Mesothelial cell of epicardium (in vitro differentiated cells): ENCODE results near the gene ARPC1B. TPM values are rescaled to one million over a fixed set of nuclear protein-coding genes. Genes with fewer than 3 reads are reported as not detected.
"Not testable (repeated sequence)": the region's sequence is repeated elsewhere in the genome, so short reads cannot be mapped to it uniquely, and the experiment has no call there.

Experiments
- DNase-seq, 2 experiments: peaks; one replicate each; pipeline ENCODE4 v3.0.0; 2021; ENCODE audit warnings: low spot score in 2 of 2; ENCODE audit not compliant: unreplicated experiment in 2 of 2
- H3K27ac Mint-ChIP-seq: 2 replicates; pipeline ENCODE4 v1.8.0; 2021; ENCODE audit warnings: mixed read lengths
- H3K27me3 Mint-ChIP-seq: 2 replicates; pipeline ENCODE4 v1.8.0; 2021; ENCODE audit warnings: low read depth, mixed read lengths
- H3K36me3 Mint-ChIP-seq: 2 replicates; pipeline ENCODE4 v1.8.0; 2021; ENCODE audit warnings: mixed read lengths
- H3K4me1 Mint-ChIP-seq: 2 replicates; pipeline ENCODE4 v1.8.0; 2021; ENCODE audit warnings: mixed read lengths
- H3K4me3 Mint-ChIP-seq: 2 replicates; pipeline ENCODE4 v1.8.0; 2021; ENCODE audit warnings: mild to moderate bottlenecking, moderate library complexity, mixed read lengths
- H3K9me3 Mint-ChIP-seq: 2 replicates; pipeline ENCODE4 v1.8.0; 2021; ENCODE audit warnings: mixed read lengths
- total RNA-seq: library from RNA; stranded (reverse); gene quantifications from 3 replicates; pipeline ENCODE4 v1.2.1, GENCODE V29; 2021
- TF ChIP-seq, protein P1 (sequence below): fragments of 200-600 bp; sonication (generic); IDR thresholded peaks from one replicate; pipeline ENCODE4 v1.5.0; 2021; ENCODE audit warnings: antibody characterized with exemption; ENCODE audit not compliant: unreplicated experiment

ARPC1B gene
- total RNA-seq, 1 donor from 2014 or later = 32.5 TPM

DNA sequence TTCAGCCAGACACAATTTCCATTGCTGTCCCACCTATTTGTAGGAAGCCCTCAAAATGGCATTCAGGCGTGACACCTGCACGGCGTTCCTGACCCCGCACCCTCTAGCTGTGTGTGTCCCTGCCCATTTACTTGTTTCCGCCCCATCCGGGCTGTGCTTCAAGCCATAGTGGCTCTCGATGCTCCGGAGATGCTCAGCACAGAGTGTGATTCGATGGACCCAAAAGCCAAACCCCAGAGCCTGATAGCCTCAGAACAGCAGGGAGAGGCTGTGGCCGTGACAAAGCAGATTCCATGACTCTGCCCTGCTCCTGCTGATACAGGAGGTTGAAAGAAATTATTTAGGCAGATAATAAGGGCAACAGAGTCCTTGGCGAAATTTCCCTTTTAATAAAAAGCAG lies 47.7 kb downstream of the ARPC1B start:
- H3K27me3 Mint-ChIP-seq = no peaks in the 10 kb centered on the region
- H3K4me3 Mint-ChIP-seq = no peak overlapping the region
- DNase-seq = no peak
- TF ChIP-seq, protein P1, sequence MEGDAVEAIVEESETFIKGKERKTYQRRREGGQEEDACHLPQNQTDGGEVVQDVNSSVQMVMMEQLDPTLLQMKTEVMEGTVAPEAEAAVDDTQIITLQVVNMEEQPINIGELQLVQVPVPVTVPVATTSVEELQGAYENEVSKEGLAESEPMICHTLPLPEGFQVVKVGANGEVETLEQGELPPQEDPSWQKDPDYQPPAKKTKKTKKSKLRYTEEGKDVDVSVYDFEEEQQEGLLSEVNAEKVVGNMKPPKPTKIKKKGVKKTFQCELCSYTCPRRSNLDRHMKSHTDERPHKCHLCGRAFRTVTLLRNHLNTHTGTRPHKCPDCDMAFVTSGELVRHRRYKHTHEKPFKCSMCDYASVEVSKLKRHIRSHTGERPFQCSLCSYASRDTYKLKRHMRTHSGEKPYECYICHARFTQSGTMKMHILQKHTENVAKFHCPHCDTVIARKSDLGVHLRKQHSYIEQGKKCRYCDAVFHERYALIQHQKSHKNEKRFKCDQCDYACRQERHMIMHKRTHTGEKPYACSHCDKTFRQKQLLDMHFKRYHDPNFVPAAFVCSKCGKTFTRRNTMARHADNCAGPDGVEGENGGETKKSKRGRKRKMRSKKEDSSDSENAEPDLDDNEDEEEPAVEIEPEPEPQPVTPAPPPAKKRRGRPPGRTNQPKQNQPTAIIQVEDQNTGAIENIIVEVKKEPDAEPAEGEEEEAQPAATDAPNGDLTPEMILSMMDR = no peak
- H3K4me1 Mint-ChIP-seq = no peaks in the 10 kb centered on the region
- H3K9me3 Mint-ChIP-seq = no peaks in the 10 kb centered on the region
- H3K36me3 Mint-ChIP-seq = peaks cover 17% of the 10 kb centered on the region
- no peak overlapping the region for H3K27ac Mint-ChIP-seq

DNA sequence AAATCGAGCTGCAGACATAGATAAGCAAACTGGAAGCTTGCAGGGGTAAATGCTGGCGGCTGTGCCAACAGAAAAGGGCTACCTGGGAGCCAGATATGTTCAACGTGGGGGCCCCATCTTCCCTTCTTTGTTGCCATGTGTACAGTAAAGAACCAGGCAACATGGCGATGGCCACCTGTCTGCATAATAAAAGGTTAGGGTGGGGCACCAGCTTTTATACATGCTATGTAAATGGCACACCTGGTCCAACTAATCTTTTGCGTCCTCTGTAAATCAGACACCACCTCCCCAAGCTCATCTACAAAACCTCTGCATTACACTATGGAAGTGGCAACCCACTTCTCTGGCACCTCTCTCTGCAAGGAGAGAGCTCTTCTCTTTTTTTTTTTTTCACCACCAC lies 48.1 kb downstream of the ARPC1B start:
- Mint-ChIP-seq H3K27me3 (no peaks in the 10 kb centered on the region), H3K27ac (no peak overlapping the region), H3K36me3 (peaks cover 12% of the 10 kb centered on the region), H3K4me3 (no peak overlapping the region), H3K4me1 (no peaks in the 10 kb centered on the region), H3K9me3 (no peaks in the 10 kb centered on the region)
- no peak for DNase-seq
- TF ChIP-seq, protein P1 = no peak

DNA sequence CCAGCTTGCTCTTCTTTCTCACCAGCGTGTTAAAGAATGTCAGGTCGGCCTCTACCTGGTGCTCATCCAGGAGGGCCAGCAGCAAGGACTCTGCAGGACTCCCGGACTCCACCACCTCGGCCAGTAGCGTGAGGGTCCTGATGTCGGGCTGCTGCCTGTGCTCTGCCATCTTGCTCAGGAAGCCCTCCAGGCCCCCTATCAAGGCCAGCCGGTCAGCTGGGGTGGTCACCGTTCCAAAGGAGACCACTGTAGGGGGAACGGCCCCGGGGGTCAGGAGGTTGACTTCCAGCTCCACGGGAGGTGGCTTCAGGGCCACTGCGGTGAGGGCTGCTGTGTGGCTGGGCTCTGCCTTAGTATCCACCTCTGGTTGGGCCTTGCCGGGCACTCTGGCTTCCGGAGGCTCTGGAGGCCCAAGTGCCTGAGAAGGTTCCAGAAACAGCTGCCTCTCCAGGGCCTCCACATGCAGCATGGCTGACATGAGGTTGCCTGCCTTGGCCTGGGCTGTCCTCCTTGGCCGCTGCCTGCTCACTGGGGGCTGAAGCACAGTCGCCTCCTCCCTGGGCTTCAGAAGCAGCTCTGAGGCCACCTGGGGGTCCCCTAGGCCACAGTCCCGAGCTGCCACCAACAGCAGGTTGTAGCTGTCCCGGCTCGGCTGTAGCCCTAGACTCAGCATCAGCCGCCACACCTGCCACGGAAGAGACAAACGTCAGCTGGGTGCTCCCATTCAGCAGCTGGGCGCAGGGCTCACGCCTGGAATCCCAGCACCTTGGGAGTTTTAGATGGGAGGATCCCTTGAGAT lies 50.6 kb downstream of the ARPC1B start:
- no peaks in the 10 kb centered on the region for H3K27me3 Mint-ChIP-seq
- H3K27ac Mint-ChIP-seq = no peak overlapping the region
- no peak for DNase-seq
- H3K36me3 Mint-ChIP-seq = peaks cover 15% of the 10 kb centered on the region
- H3K4me1 Mint-ChIP-seq = no peaks in the 10 kb centered on the region
- TF ChIP-seq, protein P1 = no peak
- H3K4me3 Mint-ChIP-seq = no peak overlapping the region
- no peaks in the 10 kb centered on the region for H3K9me3 Mint-ChIP-seq

DNA sequence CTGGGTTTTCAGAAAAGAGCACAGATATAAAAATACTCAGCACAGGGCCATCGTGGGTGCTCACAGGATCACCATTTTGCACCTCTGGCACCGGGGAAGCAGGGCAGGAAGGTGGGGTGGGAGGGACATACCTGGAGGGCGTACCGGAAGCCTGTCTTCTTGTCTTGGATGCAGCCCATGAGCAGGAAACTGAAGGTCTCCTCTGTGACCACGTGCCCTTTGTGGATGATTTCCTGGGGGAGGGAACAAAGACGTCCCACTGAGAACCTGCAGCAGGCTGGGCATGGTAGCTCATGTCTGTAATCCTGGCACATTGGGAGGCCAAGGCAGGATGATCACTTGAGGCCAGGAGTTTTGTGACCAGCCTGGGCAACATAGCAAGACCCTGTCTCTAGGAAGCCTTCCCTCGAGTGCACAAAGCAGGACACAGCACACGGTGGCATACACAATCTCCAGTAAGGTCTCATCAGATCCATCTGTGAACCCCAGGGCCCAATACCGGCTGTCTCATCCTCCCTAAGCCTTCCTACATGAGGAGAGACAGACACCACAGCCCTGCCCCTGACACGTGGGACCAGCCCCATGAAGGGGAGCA lies 54.5 kb downstream of the ARPC1B start:
- Mint-ChIP-seq H3K4me1 (no peaks in the 10 kb centered on the region), H3K27me3 (no peaks in the 10 kb centered on the region), H3K4me3 (no peak overlapping the region), H3K27ac (no peak overlapping the region), H3K9me3 (no peaks in the 10 kb centered on the region), H3K36me3 (peaks cover 27% of the 10 kb centered on the region)
- TF ChIP-seq, protein P1 = no peak
- DNase-seq = no peak

GRCh38 chr7:99429756-99430155 lies 55.2 kb downstream of the ARPC1B start:
- Mint-ChIP-seq H3K4me1 (no peaks in the 10 kb centered on the region), H3K27ac (no peak overlapping the region), H3K36me3 (peaks cover 23% of the 10 kb centered on the region), H3K9me3 (no peaks in the 10 kb centered on the region), H3K4me3 (no peak overlapping the region), H3K27me3 (no peaks in the 10 kb centered on the region)
- no peak for DNase-seq
- TF ChIP-seq, protein P1 = no peak

DNA sequence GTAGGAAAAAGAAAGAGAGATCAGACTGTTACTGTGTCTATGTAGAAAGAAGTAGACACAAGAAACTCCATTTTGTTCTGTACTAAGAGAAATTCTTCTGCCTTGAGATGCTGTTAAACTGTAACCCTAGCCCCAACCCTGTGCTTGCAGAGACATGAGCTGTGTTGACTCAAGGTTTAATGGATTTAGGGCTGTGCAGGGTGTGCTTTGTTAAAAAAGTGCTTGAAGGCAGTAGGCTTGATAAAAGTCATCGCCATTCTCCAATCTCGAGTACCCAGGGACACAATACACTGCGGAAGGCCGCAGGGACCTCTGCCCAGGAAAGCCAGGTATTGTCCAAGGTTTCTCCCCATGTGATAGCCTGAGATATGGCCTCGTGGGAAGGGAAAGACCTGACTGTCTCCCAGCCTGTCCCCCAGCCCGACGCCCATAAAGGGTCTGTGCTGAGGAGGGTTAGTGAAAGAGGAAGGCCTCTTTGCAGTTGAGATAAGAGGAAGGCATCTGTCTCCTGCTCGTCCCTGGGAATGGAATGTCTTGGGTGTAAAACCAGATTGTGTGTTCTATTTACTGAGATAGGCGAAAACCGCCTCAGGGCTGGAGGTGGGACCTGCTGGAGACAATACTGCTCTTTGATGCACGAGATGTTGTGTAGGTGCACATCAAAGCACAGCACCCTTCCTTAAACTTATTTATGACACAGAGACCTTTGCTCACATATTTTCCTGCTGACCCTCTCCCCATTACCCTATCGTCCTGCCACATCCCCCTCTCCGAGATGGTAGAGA lies 57.4 kb downstream of the ARPC1B start:
- not testable (repeated sequence) for H3K9me3 Mint-ChIP-seq, H3K4me3 Mint-ChIP-seq, H3K4me1 Mint-ChIP-seq, H3K27me3 Mint-ChIP-seq, DNase-seq
- Mint-ChIP-seq H3K27ac (peak overlapping the region; percentile 43), H3K36me3 (peaks cover 20% of the 10 kb centered on the region)
